NCI-H1930 (cell line): ENCODE data around the gene CREB3L1.

ENCODE experiments used
- DNase-seq, 2 experiments: peaks; one replicate each; lab custom pipeline; 2025; lab: John Stamatoyannopoulos, UW

Gene CREB3L1

GRCh38 chr11:46277622-46278386, at the start of gene CREB3L1:
Gene CREB3L1, plus strand, starts transcription at chr11:46277662. Its CDS starts 450 bp downstream, at chr11:46278112.
- DNase-seq = peak in 1 of 2 experiments; percentile 23

GRCh38 chr11:46229230-46229629, 48.2 kb upstream of the CREB3L1 start:
- DNase-seq = no peak

- DNase-seq = no peak
Measured at GRCh38 chr11:46234311-46234710, 43.2 kb upstream of the CREB3L1 start.

GRCh38 chr11:46235777-46236688, 41.4 kb upstream of the CREB3L1 start:
- no peak for DNase-seq

- DNase-seq = no peak
Measured at GRCh38 chr11:46236918-46237247, 40.6 kb upstream of the CREB3L1 start.

- peak; percentile 34 to 64 for DNase-seq
Measured at GRCh38 chr11:46237248-46238077, 40.0 kb upstream of the CREB3L1 start.

GRCh38 chr11:46238078-46238966, 39.1 kb upstream of the CREB3L1 start:
- DNase-seq = peak; percentile 49 to 61

- DNase-seq = peak; percentile 75 to 86
Measured at GRCh38 chr11:46238967-46239800, 38.3 kb upstream of the CREB3L1 start.

GRCh38 chr11:46239801-46240061, 37.7 kb upstream of the CREB3L1 start:
- no peak for DNase-seq

- no peak for DNase-seq
Measured at GRCh38 chr11:46240371-46240770, 37.1 kb upstream of the CREB3L1 start.

- no peak for DNase-seq
Measured at GRCh38 chr11:46240861-46241260, 36.6 kb upstream of the CREB3L1 start.

GRCh38 chr11:46242041-46242951, 35.2 kb upstream of the CREB3L1 start:
- DNase-seq = no peak

GRCh38 chr11:46242952-46243795, 34.3 kb upstream of the CREB3L1 start:
- peak; percentile 83 to 98 for DNase-seq

GRCh38 chr11:46243796-46244109, 33.7 kb upstream of the CREB3L1 start:
- DNase-seq = no peak

- DNase-seq = no peak
Measured at GRCh38 chr11:46246521-46246920, 30.9 kb upstream of the CREB3L1 start.

GRCh38 chr11:46247090-46247489, 30.4 kb upstream of the CREB3L1 start:
- DNase-seq = no peak

- peak; percentile 66 to 82 for DNase-seq
Measured at GRCh38 chr11:46247659-46248058, 29.8 kb upstream of the CREB3L1 start.

- no peak for DNase-seq
Measured at GRCh38 chr11:46248289-46249102, 29.0 kb upstream of the CREB3L1 start.
